C4-2B (cell line): ENCODE results near the gene LMF2.

Experiments
- ZFX ChIP-seq: fragments of 450-650 bp; IDR thresholded peaks from 2 replicates; pipeline ENCODE4 v1.6.1; 2017
- TF ChIP-seq, protein P1 (sequence below): fragments of 450-650 bp; conservative IDR thresholded peaks from 2 replicates; pipeline ENCODE4 v1.5.1; 2017; ENCODE audit warnings: mild to moderate bottlenecking

- TF ChIP-seq, protein P1, sequence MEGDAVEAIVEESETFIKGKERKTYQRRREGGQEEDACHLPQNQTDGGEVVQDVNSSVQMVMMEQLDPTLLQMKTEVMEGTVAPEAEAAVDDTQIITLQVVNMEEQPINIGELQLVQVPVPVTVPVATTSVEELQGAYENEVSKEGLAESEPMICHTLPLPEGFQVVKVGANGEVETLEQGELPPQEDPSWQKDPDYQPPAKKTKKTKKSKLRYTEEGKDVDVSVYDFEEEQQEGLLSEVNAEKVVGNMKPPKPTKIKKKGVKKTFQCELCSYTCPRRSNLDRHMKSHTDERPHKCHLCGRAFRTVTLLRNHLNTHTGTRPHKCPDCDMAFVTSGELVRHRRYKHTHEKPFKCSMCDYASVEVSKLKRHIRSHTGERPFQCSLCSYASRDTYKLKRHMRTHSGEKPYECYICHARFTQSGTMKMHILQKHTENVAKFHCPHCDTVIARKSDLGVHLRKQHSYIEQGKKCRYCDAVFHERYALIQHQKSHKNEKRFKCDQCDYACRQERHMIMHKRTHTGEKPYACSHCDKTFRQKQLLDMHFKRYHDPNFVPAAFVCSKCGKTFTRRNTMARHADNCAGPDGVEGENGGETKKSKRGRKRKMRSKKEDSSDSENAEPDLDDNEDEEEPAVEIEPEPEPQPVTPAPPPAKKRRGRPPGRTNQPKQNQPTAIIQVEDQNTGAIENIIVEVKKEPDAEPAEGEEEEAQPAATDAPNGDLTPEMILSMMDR, result no peak
- no peak for TF ChIP-seq ZFX
Observed at GRCh38 chr22:50508897-50509296, 1.4 kb upstream of the LMF2 start.
